HG03571 (cell line): ENCODE results near the gene S100G.
"Not testable (repeated sequence)": the region's sequence is repeated elsewhere in the genome, so short reads cannot be mapped to it uniquely, and the experiment has no call there.

Experiments
- ATAC-seq: cut with Tn5 transposase; IDR thresholded peaks from one replicate; pipeline ENCODE4 v1.9.1; 2021; ENCODE audit not compliant: unreplicated experiment

The S100G gene

GRCh38 chrX:16649858-16650257, at the start of gene S100G:
TSS of gene S100G (plus strand) at chrX:16650158. CDS start at chrX:16651007, 849 bp downstream.
- no peak for ATAC-seq

GRCh38 chrX:16601885-16602284, 48.1 kb upstream of the S100G start:
- ATAC-seq, result no peak

GRCh38 chrX:16603235-16603634, 46.7 kb upstream of the S100G start:
- not testable (repeated sequence) for ATAC-seq

- ATAC-seq, result no peak
These were observed 46.1 kb upstream of the S100G start for GRCh38 chrX:16603822-16604221.

GRCh38 chrX:16604337-16604736, 45.6 kb upstream of the S100G start:
- no peak for ATAC-seq

GRCh38 chrX:16606142-16606720, 43.7 kb upstream of the S100G start:
- no peak for ATAC-seq

DNA sequence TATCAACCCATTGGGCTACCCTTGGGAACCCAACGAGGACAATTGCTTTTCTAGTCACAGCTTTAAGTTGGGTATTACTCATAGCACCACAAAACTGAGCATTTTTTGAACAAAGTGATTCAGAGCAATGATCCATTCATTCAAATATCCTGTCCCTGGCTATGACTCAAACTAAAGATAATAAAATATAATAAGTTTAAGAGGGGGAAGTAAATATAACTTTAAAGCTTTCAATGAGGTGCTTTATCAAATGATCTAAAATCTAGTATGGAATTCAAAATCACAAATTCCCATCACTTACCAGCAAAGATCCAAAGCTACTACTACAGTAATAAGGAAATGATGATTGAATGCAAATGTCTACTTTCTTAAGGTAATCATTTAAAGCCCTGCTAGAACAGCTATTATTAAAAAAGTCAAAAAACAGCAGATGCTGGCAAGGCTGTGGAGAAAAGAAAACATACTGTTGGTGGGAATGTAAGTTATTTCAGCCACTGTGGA, 39.8 kb upstream of the S100G start:
- no peak for ATAC-seq

GRCh38 chrX:16610654-16611053, 39.3 kb upstream of the S100G start:
- not testable (repeated sequence) for ATAC-seq

DNA sequence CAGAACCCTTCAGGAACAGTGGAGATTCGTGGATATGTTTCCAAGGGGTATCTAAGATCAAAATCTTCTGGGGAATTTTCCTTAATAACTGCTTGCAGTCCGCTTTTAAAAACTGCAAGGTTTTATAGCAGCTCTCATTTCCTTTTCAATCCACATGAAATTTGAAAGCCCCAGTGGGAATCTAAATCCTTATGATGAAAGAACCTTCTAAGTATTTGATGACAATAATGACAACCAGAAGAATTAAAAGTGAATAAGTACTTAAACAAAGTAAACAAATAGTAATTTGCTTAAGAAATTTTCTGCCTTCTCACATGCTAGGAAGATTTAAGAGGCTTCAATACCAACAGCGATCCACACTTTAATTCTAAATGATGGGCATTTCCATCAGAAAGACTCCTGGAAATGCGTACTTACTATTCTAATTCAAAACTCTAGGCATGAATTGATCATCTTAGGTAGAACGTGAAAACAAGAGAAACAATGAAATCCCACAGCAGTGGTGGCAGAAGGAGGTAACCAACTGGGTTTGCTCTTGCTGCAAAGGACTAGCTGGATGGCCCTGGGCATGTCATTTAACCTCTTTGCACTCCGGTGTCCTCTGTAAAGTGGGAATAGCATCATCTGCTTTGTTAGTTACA, 37.6 kb upstream of the S100G start:
- ATAC-seq, result no peak

DNA sequence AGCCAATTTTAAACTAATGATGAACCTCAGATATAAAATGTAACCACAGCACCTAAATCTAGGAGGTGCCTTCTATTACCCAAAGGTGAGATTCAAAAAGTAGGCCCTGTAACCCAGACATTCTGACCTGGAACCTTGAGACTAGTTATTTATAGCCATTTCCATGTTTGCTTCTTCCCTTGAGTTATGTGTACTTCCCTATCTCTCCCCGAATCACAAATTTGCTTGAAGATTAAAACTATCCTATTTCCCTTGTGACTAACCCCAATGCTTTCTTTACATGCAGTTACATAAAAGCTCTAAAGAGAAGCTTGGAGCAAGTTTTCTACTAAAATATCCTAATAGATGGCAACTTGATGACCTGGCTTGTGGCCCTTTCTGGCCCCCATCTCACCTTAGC, 32.6 kb upstream of the S100G start:
- ATAC-seq, result no peak

DNA sequence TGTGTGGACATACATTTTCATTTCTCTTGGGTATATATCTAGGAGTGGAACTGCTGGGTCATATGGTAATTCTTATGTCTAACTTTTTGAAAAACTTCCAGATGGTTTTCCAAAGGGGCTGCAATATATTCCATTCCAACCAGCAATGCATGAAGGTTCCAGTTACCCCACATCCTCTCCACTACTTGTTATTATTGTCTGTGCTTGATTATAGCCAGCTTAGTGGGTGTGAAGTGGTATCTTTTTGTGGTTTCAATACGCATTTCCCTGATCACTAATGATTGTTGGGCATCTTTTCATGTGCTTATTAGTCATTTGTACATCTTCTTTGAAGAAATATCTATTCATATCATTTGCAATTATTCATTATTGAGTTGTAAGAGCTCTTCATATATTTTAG, 31.5 kb upstream of the S100G start:
- ATAC-seq, result no peak

DNA sequence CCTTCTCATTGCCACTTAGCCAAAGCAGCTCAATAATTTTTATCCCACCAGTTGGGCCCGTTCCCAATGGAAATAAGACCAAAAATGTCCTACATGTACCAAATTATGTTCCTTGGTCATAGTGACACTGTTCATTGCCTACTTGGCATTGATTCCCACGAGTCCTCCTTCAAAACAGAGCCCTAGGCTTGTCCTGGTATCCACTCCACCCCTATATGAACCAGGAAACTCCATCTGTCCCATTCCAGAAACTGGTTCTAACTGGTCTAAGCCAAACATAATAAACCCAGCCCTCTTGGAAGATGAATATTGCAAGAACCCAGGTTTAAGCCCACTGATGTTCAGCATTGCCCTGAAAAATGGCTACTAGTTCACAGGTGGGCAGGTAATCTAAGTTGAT, 30.9 kb upstream of the S100G start:
- ATAC-seq, result no peak

GRCh38 chrX:16628511-16628910, 21.4 kb upstream of the S100G start:
- ATAC-seq, result not testable (repeated sequence)

GRCh38 chrX:16628946-16629595, 20.9 kb upstream of the S100G start:
- ATAC-seq, result no peak

- no peak for ATAC-seq
These were observed 20.0 kb upstream of the S100G start for GRCh38 chrX:16629909-16630308.

- no peak for ATAC-seq
These were observed 16.2 kb upstream of the S100G start for GRCh38 chrX:16633754-16634153.

DNA sequence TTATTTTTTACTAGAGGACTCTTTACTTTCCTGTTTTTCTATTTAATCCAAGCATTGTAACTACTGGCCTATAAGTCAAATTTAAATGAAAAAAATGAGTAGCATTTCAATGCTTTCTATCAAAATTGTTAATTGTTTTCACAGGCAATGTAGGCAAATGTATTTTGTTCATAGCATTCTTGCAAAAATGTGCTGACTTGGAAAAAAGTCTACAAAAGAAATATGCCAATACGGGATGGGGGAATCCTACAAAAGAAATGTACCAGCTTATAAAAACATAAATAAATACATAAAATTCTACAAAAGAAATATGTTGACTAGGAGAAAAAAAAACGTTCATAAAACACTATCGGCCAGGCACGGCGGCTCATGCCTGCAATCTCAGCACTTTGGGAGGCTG, 14.9 kb upstream of the S100G start:
- ATAC-seq, result no peak

DNA sequence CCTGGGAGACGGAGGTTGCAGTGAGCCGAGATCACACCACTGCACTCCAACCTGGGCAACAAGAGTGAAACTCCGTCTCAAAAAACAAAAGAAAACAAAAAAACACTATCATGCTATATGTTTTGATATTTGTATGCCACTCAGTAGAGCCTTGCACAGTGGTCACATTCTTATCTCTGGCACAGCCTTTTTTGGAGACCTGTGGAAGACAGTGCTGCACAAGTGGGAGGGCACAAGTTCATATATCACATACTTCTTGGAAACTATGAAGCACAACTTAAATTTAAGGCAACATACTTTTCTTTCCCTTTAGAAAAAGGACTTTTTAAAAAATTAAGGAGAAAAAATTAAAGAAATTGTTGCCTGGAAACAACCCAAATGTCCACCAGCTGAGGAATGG, 14.4 kb upstream of the S100G start:
- ATAC-seq, result no peak

DNA sequence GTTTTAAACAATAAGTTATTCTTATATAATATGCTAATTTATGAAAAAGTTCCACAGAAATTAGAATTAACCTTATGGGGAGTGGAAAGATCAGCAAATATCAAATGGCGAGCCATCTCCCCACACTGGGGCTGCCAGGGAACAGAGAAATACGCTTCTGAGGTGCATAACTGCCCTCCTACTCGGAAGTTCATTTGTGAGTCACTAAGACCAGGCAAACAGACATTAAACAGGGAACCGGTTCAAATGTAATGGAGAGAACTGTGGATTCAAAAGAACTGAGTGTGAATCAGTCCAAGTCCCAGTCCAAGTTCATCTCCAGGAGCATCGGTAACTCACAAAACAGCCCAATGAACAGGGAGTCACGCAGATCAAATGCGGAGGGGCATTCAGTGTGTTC, 11.4 kb upstream of the S100G start:
- ATAC-seq, result no peak

DNA sequence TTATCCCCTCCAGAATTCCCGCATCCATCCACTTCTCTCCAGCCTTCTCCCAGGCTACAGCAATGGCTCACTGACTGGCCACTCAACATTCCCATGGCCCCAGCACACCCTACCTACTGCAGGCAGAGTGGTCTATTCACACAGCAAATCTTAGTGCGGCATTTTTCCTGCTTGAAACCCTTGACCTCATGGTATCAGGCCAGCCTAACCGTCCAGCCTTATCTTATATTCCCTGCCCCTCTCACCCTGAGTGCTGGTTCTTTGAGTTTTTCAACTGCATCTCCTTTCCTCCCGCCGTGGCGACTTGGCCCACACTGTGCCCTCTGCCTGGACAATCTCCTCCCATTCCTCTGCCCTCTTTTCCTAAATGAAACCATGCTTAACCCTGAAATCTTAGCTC, 10.0 kb upstream of the S100G start:
- no peak for ATAC-seq

GRCh38 chrX:16640823-16641222, 9.1 kb upstream of the S100G start:
- no peak for ATAC-seq

- no peak for ATAC-seq
These were observed 6.8 kb upstream of the S100G start for GRCh38 chrX:16643176-16643575.
